ENCODE results near the gene CTAGE9.

GRCh38 chr6:131756039-131756438 is 45.2 kb upstream of the CTAGE9 start:
- TF ChIP-seq, protein P1, sequence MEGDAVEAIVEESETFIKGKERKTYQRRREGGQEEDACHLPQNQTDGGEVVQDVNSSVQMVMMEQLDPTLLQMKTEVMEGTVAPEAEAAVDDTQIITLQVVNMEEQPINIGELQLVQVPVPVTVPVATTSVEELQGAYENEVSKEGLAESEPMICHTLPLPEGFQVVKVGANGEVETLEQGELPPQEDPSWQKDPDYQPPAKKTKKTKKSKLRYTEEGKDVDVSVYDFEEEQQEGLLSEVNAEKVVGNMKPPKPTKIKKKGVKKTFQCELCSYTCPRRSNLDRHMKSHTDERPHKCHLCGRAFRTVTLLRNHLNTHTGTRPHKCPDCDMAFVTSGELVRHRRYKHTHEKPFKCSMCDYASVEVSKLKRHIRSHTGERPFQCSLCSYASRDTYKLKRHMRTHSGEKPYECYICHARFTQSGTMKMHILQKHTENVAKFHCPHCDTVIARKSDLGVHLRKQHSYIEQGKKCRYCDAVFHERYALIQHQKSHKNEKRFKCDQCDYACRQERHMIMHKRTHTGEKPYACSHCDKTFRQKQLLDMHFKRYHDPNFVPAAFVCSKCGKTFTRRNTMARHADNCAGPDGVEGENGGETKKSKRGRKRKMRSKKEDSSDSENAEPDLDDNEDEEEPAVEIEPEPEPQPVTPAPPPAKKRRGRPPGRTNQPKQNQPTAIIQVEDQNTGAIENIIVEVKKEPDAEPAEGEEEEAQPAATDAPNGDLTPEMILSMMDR (conservative IDR thresholded peaks at IDR 0.05; ENCODE audit: low read depth, low read length), result no peak
- no peak for TF ChIP-seq EZH2phosphoT487 (IDR thresholded peaks at IDR 0.05; ENCODE audit: borderline replicate concordance, low read length)
